T-helper 17 cell (primary cell): ENCODE data around the gene ST6GALNAC1. TPM values are rescaled to one million over a fixed set of nuclear protein-coding genes. Genes with fewer than 3 reads are reported as not detected.

Experiments
- ATAC-seq: fragments of 150-1000 bp; cut with Tn5 transposase; 2 replicates; pipeline ENCODE4 v1.10.0; 2021; ENCODE audit warnings: mild to moderate bottlenecking, moderate library complexity
- DNase-seq, 3 donors: peaks; one replicate each; pipeline versions ENCODE4 v3.0.0 to v3.0.0-alpha.2; 2020 to 2021
- H3K9me3 ChIP-seq: one replicate; pipeline ENCODE4 v1.7.0; 2013; ENCODE audit warnings: low read length, mild to moderate bottlenecking; ENCODE audit not compliant: control insufficient read depth, poor library complexity, severe bottlenecking
- H3K27ac Mint-ChIP-seq: one replicate; pipeline ENCODE4 v1.8.0; 2022; ENCODE audit warnings: mild to moderate bottlenecking, moderate library complexity, mixed read lengths
- H3K27me3 Mint-ChIP-seq: one replicate; pipeline ENCODE4 v1.8.0; 2022; ENCODE audit warnings: mixed read lengths
- H3K36me3 Mint-ChIP-seq: one replicate; pipeline ENCODE4 v1.8.0; 2022; ENCODE audit warnings: low read depth, mixed read lengths
- H3K4me1 Mint-ChIP-seq: one replicate; pipeline ENCODE4 v1.8.0; 2022; ENCODE audit warnings: mild to moderate bottlenecking, mixed read lengths
- H3K4me3 Mint-ChIP-seq: one replicate; pipeline ENCODE4 v1.8.0; 2022; ENCODE audit warnings: mild to moderate bottlenecking, moderate library complexity, mixed read lengths
- total RNA-seq, 4 donors: library from RNA in 2 of 4; stranded (reverse) in 2 of 4; gene quantifications; one replicate each; pipeline ENCODE4 v1.2.3 and lab custom pipeline; 2022 to 2026

The ST6GALNAC1 gene
- total RNA-seq, 2 donors from 2014 or later, result 4.1 to 8.4 TPM

- Mint-ChIP-seq H3K4me3 (no peak overlapping the region), H3K27me3 (no peaks in the 10 kb centered on the region), H3K27ac (no peak overlapping the region), H3K36me3 (peaks cover 2% of the 10 kb centered on the region), H3K4me1 (peaks cover 15% of the 10 kb centered on the region)
- H3K9me3 ChIP-seq, result no peaks in the 10 kb centered on the region
- ATAC-seq (no peak), DNase-seq (no peak)
Measured at GRCh38 chr17:76683011-76683755, 39.6 kb upstream of the ST6GALNAC1 start.

DNA sequence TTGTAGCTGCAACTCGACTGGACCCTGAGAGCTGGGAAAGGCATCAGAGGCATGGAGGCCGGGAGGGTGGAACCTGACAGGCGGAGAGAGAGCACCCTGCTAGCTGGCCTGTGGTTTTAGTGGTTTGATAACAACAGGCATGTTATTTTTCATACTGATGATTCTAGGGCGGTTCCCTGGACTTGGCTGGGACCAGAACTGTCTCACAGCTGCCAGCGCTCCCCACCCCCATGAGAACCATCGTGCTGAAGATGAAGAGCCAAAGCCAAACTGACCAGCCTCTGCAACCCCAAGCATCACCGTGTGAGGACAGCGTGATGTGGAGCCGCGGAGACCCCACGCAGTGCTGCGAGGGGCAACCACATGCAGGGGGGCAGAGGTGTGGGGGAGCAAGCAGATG lies 38.7 kb upstream of the ST6GALNAC1 start:
- no peaks in the 10 kb centered on the region for H3K36me3 Mint-ChIP-seq
- DNase-seq, result no peak
- peaks cover 12% of the 10 kb centered on the region for H3K4me1 Mint-ChIP-seq
- no peaks in the 10 kb centered on the region for H3K9me3 ChIP-seq
- no peak overlapping the region for H3K4me3 Mint-ChIP-seq
- no peak overlapping the region for H3K27ac Mint-ChIP-seq
- no peak for ATAC-seq
- H3K27me3 Mint-ChIP-seq, result no peaks in the 10 kb centered on the region

DNA sequence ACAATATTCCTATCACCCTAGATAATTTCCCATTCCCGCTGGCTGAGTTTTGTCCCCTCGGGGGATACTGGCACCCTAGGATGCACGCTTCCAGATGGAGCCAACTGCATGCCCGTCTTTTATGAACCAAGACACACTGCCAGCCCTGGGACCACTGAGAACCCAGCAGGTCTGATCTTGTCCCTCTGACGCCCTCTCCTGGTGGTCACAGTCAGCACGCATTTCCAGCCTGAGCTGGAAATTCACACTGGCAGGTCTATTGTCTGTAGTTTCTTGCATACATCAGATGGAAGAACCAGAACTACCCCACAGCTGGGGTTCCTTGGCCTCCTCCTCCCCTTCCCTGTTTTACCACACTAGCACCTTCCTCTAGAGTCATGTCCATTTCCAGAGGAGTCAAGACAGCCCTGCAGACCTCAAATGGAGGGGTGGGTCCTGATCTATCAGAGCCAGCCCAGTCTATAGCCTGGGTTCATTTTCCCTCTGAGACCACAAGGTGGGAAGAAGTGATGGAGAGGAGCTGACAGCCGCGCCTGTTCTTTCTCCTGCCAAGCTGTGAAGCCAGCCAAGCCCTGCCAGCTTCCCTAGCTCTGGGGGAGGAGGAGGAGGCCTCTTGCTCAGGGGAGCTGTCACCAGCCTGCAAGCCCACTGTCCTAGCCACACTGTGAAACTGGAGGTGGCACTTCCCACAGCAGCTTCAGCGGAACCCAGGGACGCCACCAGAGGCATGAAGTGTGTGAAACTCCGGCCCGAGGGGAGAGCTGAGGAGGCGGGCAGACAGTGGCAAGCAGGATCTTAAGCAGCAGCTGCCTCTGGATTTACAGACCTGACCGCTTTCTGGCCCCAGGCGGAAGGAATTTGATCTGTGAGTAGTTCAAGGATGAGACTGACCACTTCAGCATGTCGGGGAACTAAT lies 37.9 kb upstream of the ST6GALNAC1 start:
- no peaks in the 10 kb centered on the region for H3K36me3 Mint-ChIP-seq
- no peak overlapping the region for H3K27ac Mint-ChIP-seq
- peaks cover 12% of the 10 kb centered on the region for H3K4me1 Mint-ChIP-seq
- peak; percentile 40 to 64 (median 52) for DNase-seq
- H3K4me3 Mint-ChIP-seq, result no peak overlapping the region
- ATAC-seq, result peak; percentile 80
- H3K27me3 Mint-ChIP-seq, result no peaks in the 10 kb centered on the region
- H3K9me3 ChIP-seq, result no peaks in the 10 kb centered on the region

DNA sequence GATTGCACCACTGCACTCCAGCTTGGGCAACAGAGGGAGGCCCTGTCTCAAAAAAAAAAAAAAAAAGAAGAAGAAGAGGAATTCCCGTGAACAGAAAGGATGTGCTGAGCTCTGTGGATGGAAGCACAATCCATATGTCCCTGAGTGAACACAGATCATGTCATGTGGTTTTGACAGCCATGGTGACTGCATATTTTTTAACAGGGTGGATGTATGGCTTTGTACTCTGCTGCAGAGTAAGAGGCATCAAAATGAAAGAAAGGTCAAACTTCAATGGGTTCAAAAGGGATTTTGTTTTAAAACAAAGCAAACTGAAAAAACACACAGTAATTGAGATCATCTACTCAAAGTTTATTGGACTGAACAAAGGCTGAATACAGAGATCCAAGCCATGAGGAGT lies 35.7 kb upstream of the ST6GALNAC1 start:
- Mint-ChIP-seq H3K4me1 (peaks cover 14% of the 10 kb centered on the region), H3K36me3 (no peaks in the 10 kb centered on the region), H3K27me3 (no peaks in the 10 kb centered on the region), H3K4me3 (no peak overlapping the region), H3K27ac (no peak overlapping the region)
- no peak for ATAC-seq
- no peaks in the 10 kb centered on the region for H3K9me3 ChIP-seq
- no peak for DNase-seq

GRCh38 chr17:76678330-76678729 lies 34.8 kb upstream of the ST6GALNAC1 start:
- Mint-ChIP-seq H3K4me1 (peaks cover 14% of the 10 kb centered on the region), H3K27me3 (no peaks in the 10 kb centered on the region), H3K36me3 (no peaks in the 10 kb centered on the region), H3K27ac (no peak overlapping the region), H3K4me3 (no peak overlapping the region)
- DNase-seq, result no peak
- ATAC-seq, result peak; percentile 72
- H3K9me3 ChIP-seq, result no peaks in the 10 kb centered on the region

- no peak for DNase-seq
- Mint-ChIP-seq H3K4me1 (peaks cover 17% of the 10 kb centered on the region), H3K27ac (no peak overlapping the region), H3K4me3 (no peak overlapping the region), H3K27me3 (no peaks in the 10 kb centered on the region), H3K36me3 (no peaks in the 10 kb centered on the region)
- ATAC-seq, result no peak
- H3K9me3 ChIP-seq, result no peaks in the 10 kb centered on the region
Measured at GRCh38 chr17:76677406-76677805, 33.8 kb upstream of the ST6GALNAC1 start.

DNA sequence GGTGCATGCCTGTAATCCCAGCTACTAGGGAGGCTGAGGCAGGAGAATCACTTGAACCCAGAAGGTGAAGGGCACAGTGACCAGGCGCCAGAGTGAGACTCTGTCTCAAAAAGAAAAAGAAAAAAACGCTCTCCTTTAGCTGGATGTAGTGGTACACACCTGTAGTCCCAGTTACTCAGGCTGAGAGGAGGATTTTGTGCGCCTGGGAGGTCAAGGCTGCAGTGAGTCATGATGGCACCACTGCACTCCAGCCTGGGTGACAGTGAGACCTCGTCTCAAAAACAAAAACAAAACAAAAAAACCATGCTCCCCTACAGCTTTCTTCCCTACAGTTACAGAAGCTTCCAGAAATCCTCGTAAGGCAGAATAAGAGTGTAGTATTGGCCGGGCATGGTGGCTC lies 33.1 kb upstream of the ST6GALNAC1 start:
- DNase-seq (no peak), ATAC-seq (no peak)
- no peaks in the 10 kb centered on the region for H3K36me3 Mint-ChIP-seq
- H3K27me3 Mint-ChIP-seq, result no peaks in the 10 kb centered on the region
- no peak overlapping the region for H3K27ac Mint-ChIP-seq
- H3K4me3 Mint-ChIP-seq, result no peak overlapping the region
- H3K9me3 ChIP-seq, result no peaks in the 10 kb centered on the region
- H3K4me1 Mint-ChIP-seq, result peaks cover 14% of the 10 kb centered on the region

DNA sequence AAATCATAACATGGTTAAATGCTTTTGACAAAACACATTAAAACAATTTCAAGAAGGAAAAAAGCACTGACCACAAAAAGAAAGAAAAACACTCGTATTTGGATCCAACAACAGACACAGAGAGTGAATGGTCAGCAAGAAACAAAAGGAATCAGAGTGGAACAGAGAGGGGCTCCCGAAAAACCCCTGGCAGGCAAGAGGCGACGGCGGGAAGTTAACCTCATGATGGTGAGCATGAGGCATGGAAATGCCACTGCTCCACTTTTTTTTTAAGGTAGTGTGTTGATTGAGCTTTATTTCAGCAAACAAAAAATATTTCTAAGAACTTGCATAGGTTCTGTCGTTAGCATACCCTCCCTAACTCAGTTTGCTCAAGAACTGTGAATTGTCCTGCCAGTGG lies 32.1 kb upstream of the ST6GALNAC1 start:
- H3K9me3 ChIP-seq, result no peaks in the 10 kb centered on the region
- Mint-ChIP-seq H3K4me1 (peaks cover 17% of the 10 kb centered on the region), H3K4me3 (no peak overlapping the region), H3K36me3 (no peaks in the 10 kb centered on the region), H3K27ac (no peak overlapping the region), H3K27me3 (no peaks in the 10 kb centered on the region)
- no peak for ATAC-seq
- DNase-seq, result no peak

DNA sequence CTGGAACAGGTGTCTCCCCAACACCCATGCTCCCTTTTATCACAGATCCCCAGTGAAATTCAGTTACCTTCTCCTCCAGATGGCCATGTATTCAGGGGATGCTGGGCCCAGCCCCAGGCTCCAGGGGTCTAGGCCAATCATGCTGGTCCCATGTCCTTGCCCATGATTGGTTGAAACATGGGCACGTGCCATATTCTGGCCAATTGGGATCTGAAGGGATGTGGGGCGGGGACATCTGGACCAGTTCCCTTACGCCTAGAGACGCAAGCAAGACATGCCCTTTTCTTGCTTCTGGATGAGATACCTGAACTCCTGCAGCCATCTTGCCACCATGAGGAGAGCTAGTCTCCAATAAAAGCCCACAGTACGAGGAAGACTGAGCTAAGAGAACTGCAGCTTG lies 31.0 kb upstream of the ST6GALNAC1 start:
- no peak overlapping the region for H3K4me3 Mint-ChIP-seq
- no peaks in the 10 kb centered on the region for H3K36me3 Mint-ChIP-seq
- no peak overlapping the region for H3K27ac Mint-ChIP-seq
- H3K4me1 Mint-ChIP-seq, result peaks cover 15% of the 10 kb centered on the region
- H3K9me3 ChIP-seq, result no peaks in the 10 kb centered on the region
- no peak for DNase-seq
- no peaks in the 10 kb centered on the region for H3K27me3 Mint-ChIP-seq
- ATAC-seq, result no peak

DNA sequence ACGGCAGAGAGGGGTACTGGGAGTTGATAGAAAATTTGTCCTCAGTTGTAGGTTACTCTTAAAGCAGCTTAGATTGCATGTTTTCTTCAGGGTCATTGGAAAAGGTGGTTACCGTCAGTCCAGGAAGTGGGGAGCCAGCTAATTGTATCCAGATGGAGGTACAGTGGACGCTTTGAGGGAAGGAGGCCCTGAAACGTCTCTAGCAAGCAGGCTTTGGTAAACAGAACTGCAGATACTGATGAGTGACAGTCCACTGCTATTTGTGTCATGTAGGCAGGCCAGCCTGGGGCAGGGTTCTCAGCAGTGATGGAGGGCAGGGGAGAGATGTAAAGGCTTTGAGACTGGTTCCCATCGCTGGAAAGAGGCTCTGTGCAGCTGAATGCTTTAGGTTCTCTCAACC lies 30.2 kb upstream of the ST6GALNAC1 start:
- H3K9me3 ChIP-seq, result no peaks in the 10 kb centered on the region
- H3K36me3 Mint-ChIP-seq, result no peaks in the 10 kb centered on the region
- H3K27ac Mint-ChIP-seq, result no peak overlapping the region
- H3K4me1 Mint-ChIP-seq, result peaks cover 15% of the 10 kb centered on the region
- ATAC-seq, result no peak
- no peaks in the 10 kb centered on the region for H3K27me3 Mint-ChIP-seq
- H3K4me3 Mint-ChIP-seq, result no peak overlapping the region
- DNase-seq, result no peak

- H3K27me3 Mint-ChIP-seq, result no peaks in the 10 kb centered on the region
- DNase-seq, result no peak
- H3K4me1 Mint-ChIP-seq, result peaks cover 15% of the 10 kb centered on the region
Measured at GRCh38 chr17:76672892-76673291, 29.3 kb upstream of the ST6GALNAC1 start.

GRCh38 chr17:76672270-76672851 lies 28.8 kb upstream of the ST6GALNAC1 start:
- no peaks in the 10 kb centered on the region for H3K9me3 ChIP-seq
- H3K27me3 Mint-ChIP-seq, result peaks cover 2% of the 10 kb centered on the region
- H3K36me3 Mint-ChIP-seq, result no peaks in the 10 kb centered on the region
- DNase-seq (no peak), ATAC-seq (no peak)
- peak overlapping the region; percentile 95 for H3K27ac Mint-ChIP-seq
- peaks cover 15% of the 10 kb centered on the region for H3K4me1 Mint-ChIP-seq
- peak overlapping the region; percentile 89 for H3K4me3 Mint-ChIP-seq

More at GRCh38 chr17:76672892-76673291, 29.3 kb upstream of the ST6GALNAC1 start:
- Mint-ChIP-seq H3K4me3 (no peak overlapping the region), H3K36me3 (no peaks in the 10 kb centered on the region), H3K27ac (peak overlapping the region; percentile 95)
- no peaks in the 10 kb centered on the region for H3K9me3 ChIP-seq
- no peak for ATAC-seq

DNA sequence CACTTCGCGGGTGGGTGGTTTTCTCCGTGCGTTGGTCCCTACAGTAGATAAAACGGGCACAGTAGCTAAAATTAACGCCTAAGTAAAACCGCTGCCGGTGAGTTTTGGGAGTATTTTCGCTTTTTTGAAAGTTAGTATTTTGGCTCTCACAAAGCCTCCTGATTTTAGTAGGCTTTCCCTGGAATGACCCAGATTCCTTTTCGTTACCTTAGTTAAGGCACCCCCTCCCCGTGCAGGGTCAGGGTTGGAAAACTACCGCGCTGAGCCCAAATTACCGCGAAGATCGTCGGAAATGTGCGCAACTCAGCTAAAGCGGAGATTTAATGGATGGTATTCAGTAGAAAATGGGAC lies 28.3 kb upstream of the ST6GALNAC1 start:
- no peaks in the 10 kb centered on the region for H3K36me3 Mint-ChIP-seq
- no peak for ATAC-seq
- H3K4me3 Mint-ChIP-seq, result peak overlapping the region; percentile 89
- H3K9me3 ChIP-seq, result no peaks in the 10 kb centered on the region
- H3K4me1 Mint-ChIP-seq, result peaks cover 15% of the 10 kb centered on the region
- DNase-seq, result no peak
- H3K27me3 Mint-ChIP-seq, result peaks cover 4% of the 10 kb centered on the region
- peak overlapping the region; percentile 95 for H3K27ac Mint-ChIP-seq
